Gastrocnemius medialis (tissue), 4 donors: Measurements from ENCODE around the gene RHEB.

ENCODE experiments used
- CTCF ChIP-seq, 5 experiments: fragments of 450-650 bp in 3 of 5; fragments of 200-600 bp in 2 of 5; sonication (generic) in 2 of 5; IDR thresholded peaks in 4 of 5; conservative IDR thresholded peaks in 1 of 5; 1 replicate in 4 of 5; 2 replicates in 1 of 5; pipeline ENCODE4 v1.5.1; 2016 to 2019; ENCODE audit warnings: antibody characterized with exemption in 5 of 5, mild to moderate bottlenecking in 3 of 5, moderate library complexity in 3 of 5
- POLR2A ChIP-seq, 2 donors: fragments of 450-650 bp; IDR thresholded peaks; one replicate each; pipeline ENCODE4 v1.6.1; 2017; ENCODE audit warnings: antibody characterized with exemption in 2 of 2, mild to moderate bottlenecking in 2 of 2, moderate library complexity in 2 of 2

- TF ChIP-seq POLR2A (IDR thresholded peaks at IDR 0.05) (no peak), CTCF (IDR thresholded peaks at IDR 0.05 in 4 of 5, conservative IDR thresholded peaks at IDR 0.05 in 1 of 5) (no peak)
Observed at GRCh38 chr7:151454305-151454704, 65.4 kb downstream of the RHEB start.
